Measurements from ENCODE around the gene PADI6. TPM values are rescaled to one million over a fixed set of nuclear protein-coding genes. Genes with fewer than 3 reads are reported as not detected.

Gene PADI6
- total and polyA plus RNA-seq, 9 of the 15 experiments (the other 6 are each of a cell fraction or from before 2014, with no cell fraction given), result not detected

DNA sequence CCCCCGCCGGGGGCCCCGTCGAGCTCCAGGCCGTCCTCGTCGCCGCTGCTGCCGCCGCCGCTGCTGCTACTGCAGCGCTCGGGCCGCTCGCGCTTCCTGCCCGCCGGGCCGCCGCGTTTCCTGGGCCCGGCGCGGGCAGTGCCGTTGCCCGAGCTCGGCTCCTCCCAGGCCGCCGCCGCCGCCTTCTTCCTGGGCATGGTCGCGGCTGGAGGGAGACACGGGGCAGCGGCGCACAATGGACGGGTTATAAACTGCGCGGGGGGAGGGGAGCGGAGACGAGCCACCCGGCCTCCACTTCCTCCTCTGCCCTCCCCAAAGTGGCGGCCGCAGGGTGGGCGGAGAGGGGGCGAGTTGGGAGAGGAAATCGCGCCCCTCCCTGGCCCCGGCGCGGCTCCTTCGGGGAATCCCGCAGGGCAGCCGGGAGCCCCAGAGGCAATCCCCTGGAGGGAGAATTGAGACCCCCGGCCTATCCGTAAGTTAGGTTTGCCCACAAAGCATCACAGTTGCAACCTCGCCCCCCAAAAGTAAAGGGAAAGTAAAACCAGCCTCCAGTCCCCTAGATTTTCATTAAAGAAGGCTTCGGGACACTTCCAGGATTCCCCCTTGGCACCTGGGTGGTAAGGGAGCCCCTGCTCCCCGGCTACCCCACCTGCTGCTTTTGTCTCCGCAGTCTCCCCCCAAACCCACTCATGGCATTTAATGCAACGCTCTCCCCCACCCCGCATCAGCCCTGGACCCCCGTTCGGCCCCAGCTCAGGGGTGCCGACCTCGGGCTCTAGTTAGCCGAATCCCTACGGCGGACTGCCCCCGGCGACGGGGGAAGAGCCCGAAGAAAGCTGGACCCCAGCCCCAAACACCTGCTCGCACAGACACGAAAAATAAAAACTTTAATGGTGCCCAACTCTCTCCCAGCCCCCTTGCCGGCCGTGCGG, 66.6 kb downstream of the PADI6 start (continued):
- TF ChIP-seq MAZ (CRISPR knock-in tag; conservative IDR thresholded peaks at IDR 0.05 in 1 of 2, IDR thresholded peaks at IDR 0.05 in 1 of 2) (peak; percentile 74; a peak in 3 of 4 replicates), NBN (IDR thresholded peaks at IDR 0.05; ENCODE audit: low read depth) (no peak), MTA2 (IDR thresholded peaks at IDR 0.05; ENCODE audit: low read depth) (no peak), ZBTB7A (IDR thresholded peaks at IDR 0.05; ENCODE audit: borderline replicate concordance, control insufficient read depth, low read depth, low read length) (peak; percentile 97), ARID1B (IDR thresholded peaks at IDR 0.05) (no peak), ZNF143 (CRISPR knock-in tag; IDR thresholded peaks at IDR 0.05) (no peak), PRMT5 (CRISPR knock-in tag; IDR thresholded peaks at IDR 0.05) (0 out of 2 replicates have a peak, but pooled peaks have one; percentile 17), NONO (IDR thresholded peaks at IDR 0.05; ENCODE audit: low read depth in 2 of 2, low read length in 1 of 2) (peak in 1 of 2 experiments; percentile 85; a peak in 2 of 4 replicates), KDM4B (IDR thresholded peaks at IDR 0.05; ENCODE audit: borderline replicate concordance in 2 of 2, low read depth in 1 of 2) (peak in 1 of 2 experiments; percentile 73; a peak in 1 of 4 replicates), TOE1 (IDR thresholded peaks at IDR 0.05; ENCODE audit: borderline replicate concordance) (0 out of 2 replicates have a peak, but pooled peaks have one; percentile 15), TOE1 (CRISPR knock-in tag; IDR thresholded peaks at IDR 0.05; ENCODE audit: borderline replicate concordance, low read depth) (no peak)
- TF ChIP-seq, protein P1, sequence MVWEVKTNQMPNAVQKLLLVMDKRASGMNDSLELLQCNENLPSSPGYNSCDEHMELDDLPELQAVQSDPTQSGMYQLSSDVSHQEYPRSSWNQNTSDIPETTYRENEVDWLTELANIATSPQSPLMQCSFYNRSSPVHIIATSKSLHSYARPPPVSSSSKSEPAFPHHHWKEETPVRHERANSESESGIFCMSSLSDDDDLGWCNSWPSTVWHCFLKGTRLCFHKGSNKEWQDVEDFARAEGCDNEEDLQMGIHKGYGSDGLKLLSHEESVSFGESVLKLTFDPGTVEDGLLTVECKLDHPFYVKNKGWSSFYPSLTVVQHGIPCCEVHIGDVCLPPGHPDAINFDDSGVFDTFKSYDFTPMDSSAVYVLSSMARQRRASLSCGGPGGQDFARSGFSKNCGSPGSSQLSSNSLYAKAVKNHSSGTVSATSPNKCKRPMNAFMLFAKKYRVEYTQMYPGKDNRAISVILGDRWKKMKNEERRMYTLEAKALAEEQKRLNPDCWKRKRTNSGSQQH (CRISPR knock-in tag; IDR thresholded peaks at IDR 0.05), result no peak
- TF ChIP-seq, protein P2, sequence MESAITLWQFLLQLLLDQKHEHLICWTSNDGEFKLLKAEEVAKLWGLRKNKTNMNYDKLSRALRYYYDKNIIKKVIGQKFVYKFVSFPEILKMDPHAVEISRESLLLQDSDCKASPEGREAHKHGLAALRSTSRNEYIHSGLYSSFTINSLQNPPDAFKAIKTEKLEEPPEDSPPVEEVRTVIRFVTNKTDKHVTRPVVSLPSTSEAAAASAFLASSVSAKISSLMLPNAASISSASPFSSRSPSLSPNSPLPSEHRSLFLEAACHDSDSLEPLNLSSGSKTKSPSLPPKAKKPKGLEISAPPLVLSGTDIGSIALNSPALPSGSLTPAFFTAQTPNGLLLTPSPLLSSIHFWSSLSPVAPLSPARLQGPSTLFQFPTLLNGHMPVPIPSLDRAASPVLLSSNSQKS (CRISPR knock-in tag; IDR thresholded peaks at IDR 0.05), result no peak
- TF ChIP-seq, protein P3, sequence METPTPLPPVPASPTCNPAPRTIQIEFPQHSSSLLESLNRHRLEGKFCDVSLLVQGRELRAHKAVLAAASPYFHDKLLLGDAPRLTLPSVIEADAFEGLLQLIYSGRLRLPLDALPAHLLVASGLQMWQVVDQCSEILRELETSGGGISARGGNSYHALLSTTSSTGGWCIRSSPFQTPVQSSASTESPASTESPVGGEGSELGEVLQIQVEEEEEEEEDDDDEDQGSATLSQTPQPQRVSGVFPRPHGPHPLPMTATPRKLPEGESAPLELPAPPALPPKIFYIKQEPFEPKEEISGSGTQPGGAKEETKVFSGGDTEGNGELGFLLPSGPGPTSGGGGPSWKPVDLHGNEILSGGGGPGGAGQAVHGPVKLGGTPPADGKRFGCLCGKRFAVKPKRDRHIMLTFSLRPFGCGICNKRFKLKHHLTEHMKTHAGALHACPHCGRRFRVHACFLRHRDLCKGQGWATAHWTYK (CRISPR knock-in tag; IDR thresholded peaks at IDR 0.05), result peak; percentile 9; the same call in 1 of the 2 replicates
- TF ChIP-seq, protein P4, sequence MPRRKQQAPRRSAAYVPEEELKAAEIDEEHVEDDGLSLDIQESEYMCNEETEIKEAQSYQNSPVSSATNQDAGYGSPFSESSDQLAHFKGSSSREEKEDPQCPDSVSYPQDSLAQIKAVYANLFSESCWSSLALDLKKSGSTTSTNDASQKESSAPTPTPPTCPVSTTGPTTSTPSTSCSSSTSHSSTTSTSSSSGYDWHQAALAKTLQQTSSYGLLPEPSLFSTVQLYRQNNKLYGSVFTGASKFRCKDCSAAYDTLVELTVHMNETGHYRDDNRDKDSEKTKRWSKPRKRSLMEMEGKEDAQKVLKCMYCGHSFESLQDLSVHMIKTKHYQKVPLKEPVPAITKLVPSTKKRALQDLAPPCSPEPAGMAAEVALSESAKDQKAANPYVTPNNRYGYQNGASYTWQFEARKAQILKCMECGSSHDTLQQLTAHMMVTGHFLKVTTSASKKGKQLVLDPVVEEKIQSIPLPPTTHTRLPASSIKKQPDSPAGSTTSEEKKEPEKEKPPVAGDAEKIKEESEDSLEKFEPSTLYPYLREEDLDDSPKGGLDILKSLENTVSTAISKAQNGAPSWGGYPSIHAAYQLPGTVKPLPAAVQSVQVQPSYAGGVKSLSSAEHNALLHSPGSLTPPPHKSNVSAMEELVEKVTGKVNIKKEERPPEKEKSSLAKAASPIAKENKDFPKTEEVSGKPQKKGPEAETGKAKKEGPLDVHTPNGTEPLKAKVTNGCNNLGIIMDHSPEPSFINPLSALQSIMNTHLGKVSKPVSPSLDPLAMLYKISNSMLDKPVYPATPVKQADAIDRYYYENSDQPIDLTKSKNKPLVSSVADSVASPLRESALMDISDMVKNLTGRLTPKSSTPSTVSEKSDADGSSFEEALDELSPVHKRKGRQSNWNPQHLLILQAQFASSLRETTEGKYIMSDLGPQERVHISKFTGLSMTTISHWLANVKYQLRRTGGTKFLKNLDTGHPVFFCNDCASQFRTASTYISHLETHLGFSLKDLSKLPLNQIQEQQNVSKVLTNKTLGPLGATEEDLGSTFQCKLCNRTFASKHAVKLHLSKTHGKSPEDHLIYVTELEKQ (CRISPR knock-in tag; IDR thresholded peaks at IDR 0.05), result no peak
- TF ChIP-seq, protein P5, sequence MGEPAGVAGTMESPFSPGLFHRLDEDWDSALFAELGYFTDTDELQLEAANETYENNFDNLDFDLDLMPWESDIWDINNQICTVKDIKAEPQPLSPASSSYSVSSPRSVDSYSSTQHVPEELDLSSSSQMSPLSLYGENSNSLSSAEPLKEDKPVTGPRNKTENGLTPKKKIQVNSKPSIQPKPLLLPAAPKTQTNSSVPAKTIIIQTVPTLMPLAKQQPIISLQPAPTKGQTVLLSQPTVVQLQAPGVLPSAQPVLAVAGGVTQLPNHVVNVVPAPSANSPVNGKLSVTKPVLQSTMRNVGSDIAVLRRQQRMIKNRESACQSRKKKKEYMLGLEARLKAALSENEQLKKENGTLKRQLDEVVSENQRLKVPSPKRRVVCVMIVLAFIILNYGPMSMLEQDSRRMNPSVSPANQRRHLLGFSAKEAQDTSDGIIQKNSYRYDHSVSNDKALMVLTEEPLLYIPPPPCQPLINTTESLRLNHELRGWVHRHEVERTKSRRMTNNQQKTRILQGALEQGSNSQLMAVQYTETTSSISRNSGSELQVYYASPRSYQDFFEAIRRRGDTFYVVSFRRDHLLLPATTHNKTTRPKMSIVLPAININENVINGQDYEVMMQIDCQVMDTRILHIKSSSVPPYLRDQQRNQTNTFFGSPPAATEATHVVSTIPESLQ (CRISPR knock-in tag; IDR thresholded peaks at IDR 0.05), result no peak
